Right renal pelvis (tissue), 4 donors: ENCODE measurements around the gene OSBPL3. TPM values are rescaled to one million over a fixed set of nuclear protein-coding genes. Genes with fewer than 3 reads are reported as not detected.
A peak's percentile ranks its signal among the peaks of the same experiment; 100 is the strongest.

ENCODE experiments used
- DNase-seq, 4 donors: peaks; one replicate each; pipeline ENCODE4 v3.0.0-alpha.2; 2013; ENCODE audit warnings: low read depth in 4 of 4, low spot score in 3 of 4, missing footprints in 1 of 4
- polyA plus RNA-seq, 4 donors: library from polyadenylated mRNA; unstranded; fragments of 120-200 nt; gene quantifications; one replicate each; pipeline ENCODE4 v1.2.1, GENCODE V29; 2013; ENCODE audit not compliant: insufficient read length in 4 of 4

OSBPL3 gene
- polyA plus RNA-seq, 4 donors, result 18.6 to 26.9 (median 20.0) TPM

DNA sequence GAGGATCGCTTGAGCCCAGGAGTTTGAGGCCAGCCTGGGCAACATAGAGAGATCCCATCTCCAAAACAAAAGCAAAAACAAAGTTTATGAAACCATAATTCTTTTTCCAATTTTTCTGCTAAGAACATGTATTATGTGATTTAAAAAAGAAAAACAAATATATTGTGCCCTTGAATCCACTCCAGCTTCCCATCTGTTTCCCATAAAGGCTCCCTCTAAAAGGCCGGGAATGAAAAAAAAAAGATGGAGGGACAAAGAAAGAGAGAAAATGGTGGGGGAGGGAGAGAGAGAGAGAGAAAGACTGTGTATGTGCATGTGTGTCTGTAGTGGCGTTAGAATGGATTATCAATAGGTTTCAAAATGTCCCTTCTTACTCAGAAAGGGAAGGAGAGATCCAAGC lies 202.2 kb downstream of the OSBPL3 start:
- no peak for DNase-seq

DNA sequence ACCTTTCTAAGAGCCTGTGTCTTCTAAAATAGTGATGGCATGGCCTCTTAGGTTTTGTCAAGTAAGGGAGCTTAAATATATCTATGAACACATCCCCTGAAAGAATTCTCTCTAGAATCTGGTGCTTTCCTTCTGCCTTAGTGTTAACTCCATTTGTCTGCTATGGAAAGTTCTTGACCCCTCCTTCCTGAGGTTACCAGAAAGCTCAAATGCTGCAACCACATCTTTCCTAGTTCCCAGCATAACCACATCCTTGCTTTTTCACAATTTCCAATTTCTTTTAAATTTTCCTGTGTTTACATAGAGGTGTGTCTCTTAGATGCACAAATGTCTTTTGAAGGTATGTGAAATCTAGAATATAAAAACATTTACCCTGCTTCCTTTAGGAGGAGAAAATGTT lies 206.3 kb downstream of the OSBPL3 start:
- no peak for DNase-seq

DNA sequence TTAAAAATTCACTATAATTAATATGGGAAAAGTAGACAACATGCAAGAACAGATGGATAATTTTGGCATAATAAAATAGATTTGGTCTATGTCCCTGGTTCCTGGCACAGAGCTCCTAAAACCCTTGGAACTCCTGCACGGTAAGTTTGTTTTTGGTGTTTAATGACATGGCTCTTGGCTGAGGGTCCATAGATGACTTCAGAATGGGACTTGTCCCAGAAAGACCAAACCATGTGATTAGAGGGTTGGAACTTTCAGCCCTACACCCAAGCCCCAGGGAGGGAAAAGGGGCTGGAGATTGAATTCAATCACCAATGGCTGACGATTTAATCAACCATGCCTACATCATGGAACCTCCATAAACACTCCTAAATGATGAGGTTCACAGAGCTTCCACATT lies 210.1 kb downstream of the OSBPL3 start:
- no peak for DNase-seq

- DNase-seq, result no peak
These were observed 210.8 kb downstream of the OSBPL3 start for GRCh38 chr7:24769014-24769830.

GRCh38 chr7:24767878-24768569 lies 212.0 kb downstream of the OSBPL3 start:
- no peak for DNase-seq

- peak in 1 of 4 donors; percentile 5 for DNase-seq
These were observed 214.8 kb downstream of the OSBPL3 start for GRCh38 chr7:24764972-24765744.

DNA sequence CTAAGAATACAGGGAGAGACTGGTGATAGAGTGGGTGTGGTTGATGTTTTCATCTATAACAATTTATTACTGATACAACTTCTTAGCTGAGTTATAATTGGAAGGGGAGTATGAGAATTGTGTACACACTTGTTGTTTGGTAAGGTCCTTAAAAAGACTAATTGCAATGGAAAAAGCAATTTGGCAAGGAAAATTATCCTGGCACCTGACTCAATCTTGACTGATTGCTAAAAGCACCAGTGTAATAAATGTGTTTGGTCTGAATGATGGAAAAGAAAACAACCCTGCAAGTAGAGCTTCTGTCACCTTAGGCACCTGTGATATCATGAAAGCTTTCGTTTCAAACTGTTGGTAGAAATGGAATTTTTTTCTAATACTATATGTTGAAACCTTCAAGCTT lies 216.0 kb downstream of the OSBPL3 start:
- no peak for DNase-seq

GRCh38 chr7:24763303-24763901 lies 216.6 kb downstream of the OSBPL3 start:
- DNase-seq, result no peak

GRCh38 chr7:24762771-24763170 lies 217.2 kb downstream of the OSBPL3 start:
- no peak for DNase-seq

DNA sequence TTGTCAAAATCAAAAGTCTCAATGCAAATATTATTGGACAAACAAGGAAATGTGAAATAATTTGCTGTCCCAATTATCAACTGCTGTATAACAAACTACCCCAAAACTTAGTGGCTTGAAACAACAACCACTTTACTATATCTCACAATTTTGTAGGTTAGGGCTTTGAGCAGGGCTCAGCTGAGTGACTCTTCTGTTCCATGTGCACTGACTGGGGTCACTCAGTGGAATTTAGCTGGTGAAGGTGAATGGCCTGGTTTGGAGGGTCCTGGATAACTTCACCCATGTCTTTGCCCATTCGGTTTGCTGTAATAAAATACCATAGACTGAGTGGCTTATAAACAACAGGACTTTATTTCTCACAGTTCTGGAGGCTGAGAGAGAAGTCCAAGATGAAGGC lies 219.0 kb downstream of the OSBPL3 start:
- no peak for DNase-seq

DNA sequence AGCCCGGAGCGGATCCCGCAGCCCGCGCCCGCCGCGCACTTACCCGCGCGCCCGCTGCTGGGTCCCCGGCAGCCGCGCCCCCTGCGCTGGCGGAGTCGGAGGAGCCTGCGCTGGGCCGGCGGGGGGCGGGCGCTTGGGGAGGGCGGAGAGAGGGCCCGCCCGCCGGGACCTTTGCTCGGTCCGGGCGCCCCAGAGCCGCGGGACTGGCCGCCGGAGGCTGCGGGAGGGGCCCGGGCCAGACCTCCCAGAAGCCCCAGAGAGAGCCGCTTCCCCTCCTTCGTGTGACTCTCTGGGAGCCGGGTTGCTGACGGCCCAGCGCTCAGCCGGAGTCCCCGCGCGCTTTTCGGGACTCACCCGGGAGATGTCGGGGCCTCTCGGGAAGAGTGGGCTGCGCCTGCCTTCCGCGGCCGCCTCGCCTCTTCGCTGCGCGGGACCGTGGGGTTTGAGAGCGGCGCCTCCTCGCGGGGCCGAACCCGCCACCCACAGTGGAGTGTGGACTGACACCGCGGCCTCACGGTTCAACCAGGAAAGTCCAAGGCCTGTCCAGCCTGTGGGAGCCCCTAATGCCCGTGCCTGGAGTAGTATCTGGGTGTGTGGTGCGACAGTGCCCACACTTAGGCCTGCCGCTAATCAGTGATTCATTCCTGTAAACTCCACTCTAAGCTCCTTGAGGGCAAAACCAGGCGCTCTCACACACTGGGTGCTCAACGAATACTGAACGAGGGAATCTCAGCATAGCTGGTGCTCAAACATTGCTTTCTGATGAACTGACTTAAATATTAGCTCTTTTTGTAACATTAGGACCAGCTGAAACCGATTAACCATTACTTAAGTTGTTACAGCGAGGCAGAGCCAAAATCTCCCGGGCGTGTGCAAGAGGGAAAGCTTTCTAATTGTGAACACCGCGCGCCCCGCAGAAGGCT lies 222.4 kb downstream of the OSBPL3 start, which contains the start of gene GSDME:
Gene GSDME, minus strand, starts transcription at position 112 of the 923 bp plus-strand sequence. CDS start 7,690 bp downstream, outside the sequence.
- DNase-seq, result peak; percentile 21 to 38 (median 29)

DNA sequence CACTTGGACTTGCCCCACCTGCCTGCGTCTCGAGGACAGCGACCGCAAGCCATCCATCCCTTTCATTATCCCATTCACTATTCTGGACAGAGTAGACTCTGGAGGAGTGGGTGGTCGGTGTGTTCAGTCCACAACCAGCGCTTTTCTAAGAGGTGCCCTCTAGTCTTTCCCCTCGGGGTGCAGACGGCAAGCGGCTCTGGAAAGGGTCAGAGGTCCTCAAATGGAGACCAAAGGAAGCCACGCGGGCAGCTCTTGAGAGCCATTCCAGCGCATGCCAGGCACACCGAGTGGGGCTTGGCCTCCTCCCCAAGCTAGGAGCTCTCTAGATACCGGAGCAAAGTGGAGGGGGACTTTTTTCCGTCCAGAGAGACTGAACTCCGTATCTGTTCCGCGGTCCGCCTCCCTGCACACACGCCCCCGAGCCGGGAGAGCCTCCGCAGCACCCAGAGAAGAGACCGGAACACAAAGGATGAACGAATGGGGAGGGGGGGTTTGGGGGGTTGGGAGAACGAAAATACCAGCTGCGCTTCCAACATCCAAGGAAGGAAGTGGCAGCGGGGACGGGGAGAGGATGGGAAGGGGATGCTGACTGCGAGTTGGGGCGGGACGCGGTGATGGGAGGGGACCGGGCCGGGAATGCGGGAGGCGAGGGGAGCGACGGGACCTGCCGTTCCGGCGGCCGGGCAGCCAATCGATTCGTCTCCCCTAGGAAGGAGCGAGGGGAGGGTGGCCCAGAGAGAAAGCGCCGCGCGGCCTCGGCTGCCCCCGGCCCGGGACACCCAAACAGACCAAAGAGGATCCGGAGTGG lies 223.2 kb downstream of the OSBPL3 start:
- DNase-seq, result peak in 3 of 4 donors; percentile 20 to 38 (median 31)

DNA sequence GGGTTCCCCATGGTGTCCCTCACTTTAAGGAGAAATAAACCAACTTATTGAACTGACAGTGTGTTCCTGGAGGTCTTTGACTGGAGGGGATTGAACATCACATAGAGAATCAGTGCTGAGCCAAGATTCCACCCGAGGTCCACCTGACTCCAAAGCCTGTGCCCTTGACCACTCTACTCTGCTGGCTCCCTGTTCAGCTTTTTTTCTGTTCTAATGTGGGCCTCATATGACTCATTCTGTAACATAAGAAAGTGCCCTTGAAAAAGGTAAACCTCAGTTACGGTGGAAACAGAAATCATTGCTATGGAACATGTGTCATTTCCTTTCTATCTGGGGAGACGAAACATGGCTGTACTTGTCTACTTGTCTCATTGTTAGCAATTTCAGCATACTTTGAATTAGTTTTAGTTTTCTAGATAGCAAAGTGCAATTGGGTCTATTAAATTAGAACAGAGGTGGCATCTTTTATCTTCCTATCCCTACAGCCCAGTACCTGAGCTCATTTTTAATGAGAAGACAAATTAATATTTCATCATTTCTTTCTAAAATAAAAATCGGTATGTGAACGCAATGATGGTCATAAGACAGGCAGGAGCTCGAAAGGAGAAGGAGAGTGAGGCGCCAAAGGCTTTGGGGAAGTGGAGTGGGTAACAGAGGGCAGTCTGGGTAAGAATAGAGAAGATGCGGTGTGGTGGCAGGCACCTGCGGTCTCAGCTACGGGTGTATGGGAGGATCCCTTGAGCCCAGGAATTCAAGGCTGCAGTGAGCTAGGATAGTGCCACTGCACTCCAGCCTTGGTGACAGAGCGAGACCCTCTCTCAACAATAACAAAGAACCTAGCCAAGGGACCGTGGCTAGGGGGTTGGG lies 224.2 kb downstream of the OSBPL3 start:
- DNase-seq, result no peak

DNA sequence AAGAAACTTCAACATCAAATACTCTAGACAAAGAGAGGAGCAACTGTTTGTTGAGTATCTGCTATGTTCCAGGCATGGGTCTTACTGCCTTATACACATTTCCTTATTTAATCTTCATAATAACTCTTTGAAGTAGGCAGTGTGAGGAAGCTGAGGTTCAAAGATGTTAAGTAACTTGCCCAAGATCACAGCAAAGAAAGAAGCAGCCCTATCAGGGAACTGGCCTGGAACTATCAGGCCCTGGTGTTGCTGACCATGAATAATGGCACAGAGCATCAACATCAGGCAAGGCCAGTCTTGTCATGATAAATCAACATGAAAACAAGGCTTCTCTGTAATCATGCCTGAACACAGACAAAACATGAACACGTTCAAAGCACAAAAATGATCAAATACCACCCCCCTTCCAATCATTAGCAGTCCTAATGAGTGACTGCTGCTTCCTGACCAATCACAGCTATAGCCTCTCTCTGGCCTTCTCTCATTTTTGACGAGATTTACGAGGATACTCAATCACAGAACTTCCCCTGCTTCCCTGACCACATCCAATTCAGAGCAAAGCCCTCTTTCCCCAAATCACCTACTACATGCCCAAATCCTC lies 225.0 kb downstream of the OSBPL3 start:
- DNase-seq, result no peak

DNA sequence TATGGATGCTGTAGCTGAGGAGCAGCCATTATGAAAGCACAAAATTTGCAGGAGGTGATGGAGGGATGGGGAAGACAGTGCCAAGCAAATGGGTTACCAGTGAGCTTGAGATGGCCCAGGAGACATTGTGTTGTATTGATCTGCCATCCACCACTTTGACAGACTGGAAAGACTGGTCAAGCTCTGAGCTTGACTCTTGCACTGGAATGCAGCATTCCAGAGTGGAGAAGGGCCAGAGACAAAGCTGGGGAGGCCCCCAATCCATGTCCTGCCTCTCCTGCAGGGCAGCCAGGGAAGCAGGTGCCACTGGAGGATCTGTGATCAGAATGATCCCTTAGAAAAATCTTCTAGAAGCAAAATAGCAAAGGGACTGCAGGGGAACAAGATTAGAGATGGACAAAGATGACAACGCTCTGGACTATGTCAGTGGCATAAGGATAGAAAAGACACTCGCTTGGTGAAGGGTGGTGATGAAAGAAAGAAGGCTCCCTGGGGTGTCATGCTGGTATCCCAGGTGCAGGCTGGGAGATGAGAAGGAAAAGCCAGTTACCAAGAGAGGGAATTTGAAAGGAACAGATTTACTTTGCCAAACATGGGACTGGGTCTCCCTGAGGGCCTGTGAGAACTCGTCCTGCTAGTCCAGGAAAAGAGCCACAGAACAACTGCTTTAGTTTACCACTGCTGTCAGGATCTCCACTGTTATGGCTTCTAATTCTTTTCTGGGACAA lies 227.7 kb downstream of the OSBPL3 start:
- DNase-seq, result no peak

DNA sequence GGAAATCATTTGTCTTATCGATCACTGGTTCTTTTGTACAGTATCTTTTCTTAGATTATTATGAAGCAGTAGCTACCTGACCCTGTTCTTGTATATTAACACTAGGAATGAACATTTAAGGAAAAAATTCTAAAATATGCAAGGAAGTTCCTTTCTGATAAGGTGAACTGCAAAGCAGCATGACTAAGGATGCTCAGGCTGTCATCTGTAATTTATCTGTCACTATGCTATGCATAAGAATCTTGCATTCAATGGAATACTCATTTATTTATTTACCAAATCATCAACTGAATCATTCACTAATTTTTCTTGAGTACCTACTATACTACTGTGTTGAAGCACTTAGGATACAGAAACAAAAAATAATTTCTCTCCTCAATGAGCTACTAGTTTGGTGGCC lies 228.5 kb downstream of the OSBPL3 start:
- no peak for DNase-seq
